ENCODE data around the gene CYSTM1.

The CYSTM1 gene

DNA sequence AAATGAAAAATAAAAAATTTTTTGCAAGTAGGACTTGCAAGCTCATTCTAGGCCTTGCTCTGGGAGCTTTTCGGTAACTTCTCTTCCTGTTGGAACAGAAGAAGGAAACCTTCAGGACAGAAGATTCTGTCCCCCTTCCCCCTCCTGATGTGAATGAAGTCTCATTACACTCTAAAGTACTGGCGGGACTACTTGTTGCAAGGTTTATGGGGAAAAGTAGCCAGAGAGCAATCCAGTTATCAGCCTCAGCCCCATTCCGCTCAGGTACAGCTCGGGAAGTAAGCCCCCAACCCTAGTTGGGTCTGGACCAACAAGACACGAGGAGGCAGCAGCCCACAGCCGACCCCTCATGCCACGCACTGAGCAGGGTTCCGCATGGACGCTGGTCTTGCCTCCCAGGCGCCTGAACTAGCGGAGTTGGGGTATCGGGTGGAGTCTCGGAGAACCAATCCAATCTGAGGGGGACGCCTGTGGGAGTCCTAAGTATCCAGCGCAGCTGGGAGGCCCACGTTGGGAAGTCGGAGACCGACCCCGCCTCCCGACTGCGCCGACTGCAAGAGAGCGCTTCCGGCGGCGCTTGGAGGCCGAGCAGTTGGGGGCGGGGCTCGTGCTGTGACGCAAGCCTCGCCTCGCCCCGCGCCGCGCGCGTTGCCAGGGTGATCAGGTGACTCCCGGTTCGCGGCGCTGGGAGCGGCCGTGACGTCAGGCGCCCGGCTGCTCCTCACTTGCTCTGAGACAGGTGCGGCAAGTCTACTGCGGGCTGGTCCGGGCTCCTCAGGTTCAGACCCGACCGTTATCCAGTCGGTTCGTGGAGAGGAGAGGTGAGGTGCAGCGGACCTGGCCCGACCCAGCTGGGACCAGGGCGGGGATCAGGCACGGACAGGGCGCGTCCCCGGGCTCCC, at the start of gene CYSTM1:
CYSTM1 (plus strand) TSS at position 724 of the 902 bp plus-strand sequence. CDS start 19,278 bp downstream, outside the sequence.
- Histone ChIP-seq H3K9me3 (ENCODE audit: control insufficient read depth, low read length) (no peaks in the 10 kb centered on the region), H3K4me3 (ENCODE audit: low read length) (peak within 1 kb of the TSS; percentile 92), H3K9ac (ENCODE audit: low read length) (peak within 1 kb of the TSS; percentile 94), H3K27me3 (replicated peaks; ENCODE audit: control insufficient read depth, insufficient read depth, low read length) (no peaks in the 10 kb centered on the region), H3K4me1 (ENCODE audit: control insufficient read depth, insufficient read depth, low read length) (peaks cover 33% of the 10 kb centered on the region), H3K36me3 (ENCODE audit: control insufficient read depth, insufficient read depth, low read length, severe bottlenecking) (no peaks in the 10 kb centered on the region)
- peak; percentile 98 for DNase-seq (ENCODE audit: low read depth)

- Histone ChIP-seq H3K9ac (ENCODE audit: low read length) (no peak within 1 kb of the TSS), H3K27me3 (replicated peaks; ENCODE audit: control insufficient read depth, insufficient read depth, low read length) (no peaks in the 10 kb centered on the region), H3K4me3 (ENCODE audit: low read length) (no peak within 1 kb of the TSS), H3K4me1 (ENCODE audit: control insufficient read depth, insufficient read depth, low read length) (peaks cover 24% of the 10 kb centered on the region), H3K9me3 (ENCODE audit: control insufficient read depth, low read length) (no peaks in the 10 kb centered on the region), H3K36me3 (ENCODE audit: control insufficient read depth, insufficient read depth, low read length, severe bottlenecking) (no peaks in the 10 kb centered on the region)
- DNase-seq (ENCODE audit: low read depth) = no peak
These were observed 49.4 kb upstream of the CYSTM1 start, which contains the start of gene IGIP for GRCh38 chr5:140125637-140126036. IGIP (plus strand) TSS chr5:140125937; CDS start chr5:140128477, 2,540 bp downstream.

DNA sequence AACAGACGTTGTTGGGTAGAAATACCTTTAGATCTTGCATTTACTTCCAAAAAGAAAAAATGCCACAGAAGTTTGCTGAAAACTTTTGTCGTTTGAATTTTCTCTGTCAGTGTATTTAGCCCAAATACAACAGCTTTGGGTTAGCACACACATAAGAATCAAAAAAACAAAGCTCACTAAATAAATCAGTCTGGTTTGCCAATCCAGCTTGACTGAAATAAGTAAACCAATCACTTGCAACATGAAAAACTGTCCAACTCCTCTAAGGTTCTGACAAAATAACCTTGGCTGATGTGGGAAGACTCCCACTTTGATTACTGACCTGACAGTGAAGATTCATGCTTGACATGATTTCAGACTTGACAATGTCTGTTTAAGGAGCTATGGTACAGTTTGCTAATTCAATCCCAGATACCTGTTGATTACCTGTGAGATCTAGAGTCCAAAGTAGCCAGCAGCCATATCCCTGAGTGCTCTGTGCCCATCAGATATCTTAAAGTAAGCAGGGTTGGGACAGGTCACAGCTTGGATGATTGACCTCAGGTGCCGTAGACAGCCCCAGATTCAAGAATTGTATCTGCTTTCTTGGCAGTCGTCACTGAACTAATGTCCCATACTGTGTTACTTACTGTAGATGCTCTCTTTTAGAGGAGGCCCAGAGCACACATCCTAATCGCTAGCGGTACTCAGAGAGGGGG, 48.5 kb upstream of the CYSTM1 start:
- Histone ChIP-seq H3K27me3 (replicated peaks; ENCODE audit: control insufficient read depth, insufficient read depth, low read length) (no peaks in the 10 kb centered on the region), H3K9me3 (ENCODE audit: control insufficient read depth, low read length) (no peaks in the 10 kb centered on the region), H3K9ac (ENCODE audit: low read length) (no peak overlapping the region), H3K4me1 (ENCODE audit: control insufficient read depth, insufficient read depth, low read length) (peaks cover 16% of the 10 kb centered on the region), H3K4me3 (ENCODE audit: low read length) (no peak overlapping the region), H3K36me3 (ENCODE audit: control insufficient read depth, insufficient read depth, low read length, severe bottlenecking) (no peaks in the 10 kb centered on the region)
- DNase-seq (ENCODE audit: low read depth) = no peak

DNA sequence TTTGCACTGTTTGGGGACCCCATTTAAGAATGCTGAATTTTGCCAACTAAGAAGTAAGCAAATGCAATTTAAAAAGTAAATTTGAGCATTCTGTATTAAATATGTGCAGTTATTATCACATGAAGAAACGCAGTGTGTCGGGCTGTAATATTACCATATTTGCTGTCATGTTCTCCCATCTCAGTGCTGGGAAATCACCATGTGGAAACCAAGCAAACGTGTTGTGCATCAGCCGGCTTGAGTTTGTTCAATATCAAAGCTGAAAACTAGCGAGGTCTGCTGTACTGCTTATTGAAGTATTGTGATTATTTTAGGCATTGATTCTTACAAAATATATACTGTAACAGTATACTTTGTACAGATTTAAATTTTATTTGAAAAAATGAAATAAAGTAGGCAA, 46.6 kb upstream of the CYSTM1 start:
- no peaks in the 10 kb centered on the region for H3K27me3 ChIP-seq (replicated peaks; ENCODE audit: control insufficient read depth, insufficient read depth, low read length)
- no peak for DNase-seq (ENCODE audit: low read depth)

DNA sequence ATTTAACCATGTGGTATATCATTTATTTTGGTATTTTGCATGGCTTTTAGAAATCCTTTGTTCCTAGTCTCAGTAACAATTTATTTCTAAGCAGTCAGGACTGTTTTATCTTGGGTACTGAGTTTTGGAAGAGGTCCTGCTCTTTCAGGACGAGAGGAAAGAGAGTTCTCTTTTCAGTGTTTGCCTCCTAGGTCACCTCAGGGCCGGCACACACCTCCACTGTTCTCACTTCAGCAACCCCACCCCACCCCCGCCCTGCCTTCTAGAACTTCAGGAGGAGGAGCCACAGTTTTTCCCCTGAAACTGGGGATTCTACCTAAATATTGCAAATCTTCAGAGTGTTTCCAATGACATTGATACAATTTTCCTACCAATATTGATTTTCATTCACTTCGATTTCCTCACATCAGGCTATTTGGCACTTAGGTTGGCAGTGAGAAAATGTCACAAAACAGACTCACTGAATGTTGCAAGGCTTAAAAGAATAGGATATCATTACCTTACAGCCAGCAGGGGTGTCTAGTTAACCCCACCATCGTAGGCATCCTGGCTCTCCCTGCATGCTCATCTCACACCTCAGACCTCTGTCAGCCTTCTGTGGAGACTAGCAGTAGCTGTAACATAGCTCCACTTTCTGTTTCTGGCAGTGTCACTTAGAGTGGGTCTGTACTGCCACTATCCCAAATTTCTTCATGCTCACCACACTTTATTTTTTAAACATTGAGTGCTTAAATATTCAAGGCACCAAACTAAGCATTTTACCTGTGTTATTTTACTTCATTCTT, 43.8 kb upstream of the CYSTM1 start:
- Histone ChIP-seq H3K4me1 (ENCODE audit: control insufficient read depth, insufficient read depth, low read length) (peaks cover 11% of the 10 kb centered on the region), H3K27me3 (replicated peaks; ENCODE audit: control insufficient read depth, insufficient read depth, low read length) (no peaks in the 10 kb centered on the region)
- DNase-seq (ENCODE audit: low read depth) = no peak

More for the DNA sequence above, 46.6 kb upstream of the CYSTM1 start:
- H3K4me3 ChIP-seq (ENCODE audit: low read length) = no peak overlapping the region
- no peak overlapping the region for H3K9ac ChIP-seq (ENCODE audit: low read length)
- no peaks in the 10 kb centered on the region for H3K9me3 ChIP-seq (ENCODE audit: control insufficient read depth, low read length)
- H3K36me3 ChIP-seq (ENCODE audit: control insufficient read depth, insufficient read depth, low read length, severe bottlenecking) = no peaks in the 10 kb centered on the region
- H3K4me1 ChIP-seq (ENCODE audit: control insufficient read depth, insufficient read depth, low read length) = peaks cover 21% of the 10 kb centered on the region

GRCh38 chr5:140131967-140132409, 43.0 kb upstream of the CYSTM1 start:
- Histone ChIP-seq H3K4me3 (ENCODE audit: low read length) (no peak overlapping the region), H3K36me3 (ENCODE audit: control insufficient read depth, insufficient read depth, low read length, severe bottlenecking) (no peaks in the 10 kb centered on the region), H3K9me3 (ENCODE audit: control insufficient read depth, low read length) (no peaks in the 10 kb centered on the region), H3K27me3 (replicated peaks; ENCODE audit: control insufficient read depth, insufficient read depth, low read length) (no peaks in the 10 kb centered on the region), H3K9ac (ENCODE audit: low read length) (no peak overlapping the region), H3K4me1 (ENCODE audit: control insufficient read depth, insufficient read depth, low read length) (peaks cover 11% of the 10 kb centered on the region)
- peak; percentile 69 for DNase-seq (ENCODE audit: low read depth)

More for the DNA sequence above, 43.8 kb upstream of the CYSTM1 start:
- H3K9ac ChIP-seq (ENCODE audit: low read length) = no peak overlapping the region
- H3K36me3 ChIP-seq (ENCODE audit: control insufficient read depth, insufficient read depth, low read length, severe bottlenecking) = no peaks in the 10 kb centered on the region
- H3K9me3 ChIP-seq (ENCODE audit: control insufficient read depth, low read length) = no peaks in the 10 kb centered on the region
- no peak overlapping the region for H3K4me3 ChIP-seq (ENCODE audit: low read length)

GRCh38 chr5:140133514-140134167, 41.3 kb upstream of the CYSTM1 start:
- DNase-seq (ENCODE audit: low read depth) = no peak
- Histone ChIP-seq H3K4me3 (ENCODE audit: low read length) (no peak overlapping the region), H3K27me3 (replicated peaks; ENCODE audit: control insufficient read depth, insufficient read depth, low read length) (no peaks in the 10 kb centered on the region), H3K36me3 (ENCODE audit: control insufficient read depth, insufficient read depth, low read length, severe bottlenecking) (no peaks in the 10 kb centered on the region), H3K9me3 (ENCODE audit: control insufficient read depth, low read length) (no peaks in the 10 kb centered on the region), H3K4me1 (ENCODE audit: control insufficient read depth, insufficient read depth, low read length) (peaks cover 11% of the 10 kb centered on the region), H3K9ac (ENCODE audit: low read length) (no peak overlapping the region)

GRCh38 chr5:140134277-140134935, 40.6 kb upstream of the CYSTM1 start:
- no peak overlapping the region for H3K9ac ChIP-seq (ENCODE audit: low read length)
- no peaks in the 10 kb centered on the region for H3K9me3 ChIP-seq (ENCODE audit: control insufficient read depth, low read length)
- no peaks in the 10 kb centered on the region for H3K27me3 ChIP-seq (replicated peaks; ENCODE audit: control insufficient read depth, insufficient read depth, low read length)
- DNase-seq (ENCODE audit: low read depth) = no peak
- no peak overlapping the region for H3K4me3 ChIP-seq (ENCODE audit: low read length)
- no peaks in the 10 kb centered on the region for H3K36me3 ChIP-seq (ENCODE audit: control insufficient read depth, insufficient read depth, low read length, severe bottlenecking)
- peaks cover 11% of the 10 kb centered on the region for H3K4me1 ChIP-seq (ENCODE audit: control insufficient read depth, insufficient read depth, low read length)

GRCh38 chr5:140135127-140135526, 39.9 kb upstream of the CYSTM1 start:
- no peaks in the 10 kb centered on the region for H3K27me3 ChIP-seq (replicated peaks; ENCODE audit: control insufficient read depth, insufficient read depth, low read length)
- no peak for DNase-seq (ENCODE audit: low read depth)

DNA sequence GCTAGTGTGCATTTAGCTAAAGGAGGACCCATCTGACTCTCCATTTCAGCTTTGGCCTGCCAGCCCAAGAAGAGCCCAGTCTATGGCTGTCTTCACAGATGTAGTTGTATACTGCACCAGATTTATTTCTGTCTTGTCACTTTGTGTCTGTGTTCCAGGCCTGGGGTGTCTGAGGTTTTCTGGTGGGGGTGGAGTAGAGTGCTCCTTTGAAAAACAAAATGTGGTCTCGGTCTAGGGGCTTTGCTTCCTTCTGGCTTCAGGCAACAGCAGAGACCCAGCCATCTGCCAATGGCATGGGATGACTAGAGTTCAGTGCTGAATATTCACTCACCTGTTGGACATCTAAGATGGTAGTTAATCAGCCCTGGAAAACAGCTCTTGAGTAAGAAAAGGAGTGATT, 38.4 kb upstream of the CYSTM1 start:
- no peaks in the 10 kb centered on the region for H3K27me3 ChIP-seq (replicated peaks; ENCODE audit: control insufficient read depth, insufficient read depth, low read length)
- DNase-seq (ENCODE audit: low read depth) = no peak
- peaks cover 25% of the 10 kb centered on the region for H3K4me1 ChIP-seq (ENCODE audit: control insufficient read depth, insufficient read depth, low read length)
- H3K9me3 ChIP-seq (ENCODE audit: control insufficient read depth, low read length) = no peaks in the 10 kb centered on the region
- H3K9ac ChIP-seq (ENCODE audit: low read length) = no peak overlapping the region
- no peak overlapping the region for H3K4me3 ChIP-seq (ENCODE audit: low read length)
- H3K36me3 ChIP-seq (ENCODE audit: control insufficient read depth, insufficient read depth, low read length, severe bottlenecking) = no peaks in the 10 kb centered on the region

More at GRCh38 chr5:140135127-140135526, 39.9 kb upstream of the CYSTM1 start:
- peaks cover 13% of the 10 kb centered on the region for H3K4me1 ChIP-seq (ENCODE audit: control insufficient read depth, insufficient read depth, low read length)
- H3K9ac ChIP-seq (ENCODE audit: low read length) = no peak overlapping the region
- no peak overlapping the region for H3K4me3 ChIP-seq (ENCODE audit: low read length)
- no peaks in the 10 kb centered on the region for H3K9me3 ChIP-seq (ENCODE audit: control insufficient read depth, low read length)
- no peaks in the 10 kb centered on the region for H3K36me3 ChIP-seq (ENCODE audit: control insufficient read depth, insufficient read depth, low read length, severe bottlenecking)
